ENCODE results near the gene RPRD1A. TPM values are rescaled to one million over a fixed set of nuclear protein-coding genes. Genes with fewer than 3 reads are reported as not detected.
A peak's percentile ranks its signal among the peaks of the same experiment; 100 is the strongest.
"Not testable (repeated sequence)": the region's sequence is repeated elsewhere in the genome, so short reads cannot be mapped to it uniquely, and the experiment has no call there.

The RPRD1A gene
- 39.7 and 45.8 TPM in 2 replicates for total RNA-seq (2014; rRNA removed; shearing (Covaris generic))
- 22.7 and 24.2 TPM in 2 replicates for polyA plus RNA-seq (2016; fragmentation: Nextera tagmentation; extraction: Ambion mirVana)

GRCh38 chr18:36067055-36067957, at the start of gene RPRD1A:
Gene RPRD1A (minus strand): TSS chr18:36067559. CDS start chr18:36067404, 155 bp downstream.
- peak within 1 kb of the TSS; percentile 93 for H3K4me2 ChIP-seq (ENCODE audit: unreplicated experiment)
- H2AFZ ChIP-seq, result peak within 1 kb of the TSS; percentile 80
- no peaks in the 10 kb centered on the region for H3K27me3 ChIP-seq (replicated peaks; ENCODE audit: insufficient read depth)
- no peak for TF ChIP-seq EZH2 (IDR thresholded peaks at IDR 0.05; ENCODE audit: insufficient read depth, poor library complexity, severe bottlenecking)
- no peak for TF ChIP-seq EZH2phosphoT487 (IDR thresholded peaks at IDR 0.05; ENCODE audit: insufficient read depth, low read depth)
- no peaks in the 10 kb centered on the region for H3K9me2 ChIP-seq (ENCODE audit: insufficient read depth)
- peak within 1 kb of the TSS; percentile 97 for H3K27ac ChIP-seq
- H3F3A ChIP-seq (ENCODE audit: insufficient read depth), result peaks cover 10% of the 10 kb centered on the region; the same call in 1 of the 2 replicates
- peak within 1 kb of the TSS; percentile 99 for H3K9ac ChIP-seq
- 1% methylated on average over 35 to 65 of the region's 66 CpGs for WGBS, 2 experiments (ENCODE audit: low coverage in 1 of 2, low lambda C conversion rate in 2 of 2, missing lambda C conversion rate in 2 of 2)
- H3K36me3 ChIP-seq (ENCODE audit: low read depth), result no peaks in the 10 kb centered on the region; the same call in 1 of the 2 replicates
- no peaks in the 10 kb centered on the region for H4K20me1 ChIP-seq (ENCODE audit: insufficient read depth)
- H3K79me2 ChIP-seq (ENCODE audit: insufficient read depth), result peaks cover 47% of the 10 kb centered on the region
- in situ Hi-C loops (cut with MboI), result no loop called here
- H3K4me3 ChIP-seq, result peak within 1 kb of the TSS; percentile 93
- DNase-seq, result peak; percentile 98
- H3K9me3 ChIP-seq (ENCODE audit: low read depth), result no peaks in the 10 kb centered on the region
- H3K4me1 ChIP-seq (ENCODE audit: insufficient read depth), result peaks cover 11% of the 10 kb centered on the region; the same call in 1 of the 2 replicates

GRCh38 chr18:36116771-36117170, 49.4 kb upstream of the RPRD1A start:
- H3K27me3 ChIP-seq (replicated peaks; ENCODE audit: insufficient read depth); H3F3A ChIP-seq (ENCODE audit: insufficient read depth); H3K9me2 ChIP-seq (ENCODE audit: insufficient read depth); H4K20me1 ChIP-seq (ENCODE audit: insufficient read depth); in situ Hi-C loops (cut with MboI); H3K79me2 ChIP-seq (ENCODE audit: insufficient read depth); DNase-seq; H3K27ac ChIP-seq; H3K9ac ChIP-seq; H3K4me3 ChIP-seq; H3K4me1 ChIP-seq (ENCODE audit: insufficient read depth); H2AFZ ChIP-seq; H3K9me3 ChIP-seq (ENCODE audit: low read depth); H3K4me2 ChIP-seq (ENCODE audit: unreplicated experiment): not testable (repeated sequence)
- 97 to 98% methylated on average over 11 of the region's 11 CpGs for WGBS, 2 experiments (ENCODE audit: low coverage in 1 of 2, low lambda C conversion rate in 2 of 2, missing lambda C conversion rate in 2 of 2)
- H3K36me3 ChIP-seq (ENCODE audit: low read depth), result peaks cover 52% of the 10 kb centered on the region

- Histone ChIP-seq H3K4me1 (ENCODE audit: insufficient read depth) (no peaks in the 10 kb centered on the region), H4K20me1 (ENCODE audit: insufficient read depth) (no peaks in the 10 kb centered on the region), H3K27me3 (replicated peaks; ENCODE audit: insufficient read depth) (no peaks in the 10 kb centered on the region), H3K4me2 (ENCODE audit: unreplicated experiment) (no peak overlapping the region), H3K79me2 (ENCODE audit: insufficient read depth) (no peaks in the 10 kb centered on the region), H3K9ac (no peak overlapping the region), H3F3A (ENCODE audit: insufficient read depth) (no peaks in the 10 kb centered on the region), H3K27ac (no peak overlapping the region), H3K4me3 (no peak overlapping the region), H3K9me3 (ENCODE audit: low read depth) (no peaks in the 10 kb centered on the region), H3K36me3 (ENCODE audit: low read depth) (peaks cover 44% of the 10 kb centered on the region), H2AFZ (no peak overlapping the region), H3K9me2 (ENCODE audit: insufficient read depth) (no peaks in the 10 kb centered on the region)
- WGBS, 2 experiments (ENCODE audit: low coverage in 1 of 2, low lambda C conversion rate in 2 of 2, missing lambda C conversion rate in 2 of 2), result 52 to 69% methylated on average over 1 of the region's 1 CpG
- TF ChIP-seq EZH2 (IDR thresholded peaks at IDR 0.05; ENCODE audit: insufficient read depth, poor library complexity, severe bottlenecking) (no peak), EZH2phosphoT487 (IDR thresholded peaks at IDR 0.05; ENCODE audit: insufficient read depth, low read depth) (no peak)
- no peak for DNase-seq
- in situ Hi-C loops (cut with MboI), result no loop called here
Measured at GRCh38 chr18:36114738-36115137, 47.4 kb upstream of the RPRD1A start.

- Histone ChIP-seq H3K9me3 (ENCODE audit: low read depth) (no peaks in the 10 kb centered on the region), H3K27ac (no peak overlapping the region), H3K9me2 (ENCODE audit: insufficient read depth) (no peaks in the 10 kb centered on the region), H4K20me1 (ENCODE audit: insufficient read depth) (no peaks in the 10 kb centered on the region), H3F3A (ENCODE audit: insufficient read depth) (no peaks in the 10 kb centered on the region), H3K36me3 (ENCODE audit: low read depth) (peaks cover 47% of the 10 kb centered on the region), H3K4me1 (ENCODE audit: insufficient read depth) (no peaks in the 10 kb centered on the region), H3K4me3 (no peak overlapping the region), H3K9ac (no peak overlapping the region), H2AFZ (no peak overlapping the region), H3K27me3 (replicated peaks; ENCODE audit: insufficient read depth) (no peaks in the 10 kb centered on the region), H3K4me2 (ENCODE audit: unreplicated experiment) (no peak overlapping the region), H3K79me2 (ENCODE audit: insufficient read depth) (no peaks in the 10 kb centered on the region)
- DNase-seq, result no peak
- TF ChIP-seq EZH2 (IDR thresholded peaks at IDR 0.05; ENCODE audit: insufficient read depth, poor library complexity, severe bottlenecking) (no peak), EZH2phosphoT487 (IDR thresholded peaks at IDR 0.05; ENCODE audit: insufficient read depth, low read depth) (no peak)
- WGBS, 2 experiments (ENCODE audit: low coverage in 1 of 2, low lambda C conversion rate in 2 of 2, missing lambda C conversion rate in 2 of 2), result 83 to 86% methylated on average over 4 of the region's 4 CpGs
- in situ Hi-C loops (cut with MboI), result no loop called here
Measured at GRCh38 chr18:36114251-36114650, 46.9 kb upstream of the RPRD1A start.
